ENCODE data around the gene AURKA.

DNA sequence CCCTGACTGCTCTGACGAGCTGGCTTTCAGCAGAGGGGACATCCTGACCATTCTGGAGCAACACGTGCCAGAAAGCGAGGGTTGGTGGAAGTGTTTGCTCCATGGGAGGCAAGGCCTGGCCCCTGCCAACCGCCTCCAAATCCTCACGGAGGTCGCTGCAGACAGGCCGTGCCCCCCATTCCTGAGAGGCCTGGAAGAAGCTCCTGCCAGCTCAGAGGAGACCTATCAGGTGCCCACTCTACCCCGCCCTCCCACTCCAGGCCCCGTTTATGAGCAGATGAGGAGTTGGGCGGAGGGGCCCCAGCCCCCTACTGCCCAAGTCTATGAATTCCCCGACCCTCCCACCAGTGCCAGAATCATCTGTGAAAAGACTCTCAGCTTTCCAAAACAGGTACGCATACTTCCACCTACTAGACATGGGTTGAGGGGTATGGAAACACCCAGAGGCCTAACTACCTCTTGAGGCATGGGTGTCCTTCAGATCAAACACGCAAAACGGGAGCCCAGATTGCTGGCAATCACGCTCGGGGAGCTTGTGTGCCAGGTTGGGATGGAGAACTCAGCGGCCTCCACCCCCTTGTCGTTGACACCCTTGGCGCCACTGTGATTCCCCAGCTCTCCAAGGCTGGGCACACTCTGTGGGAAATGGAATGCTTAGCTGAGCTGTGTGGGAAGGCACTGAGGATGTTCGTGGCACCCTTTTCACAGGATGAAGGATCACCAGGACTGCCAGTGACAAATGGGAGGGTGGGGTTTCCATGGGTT, 45.4 kb upstream of the AURKA start:
- TF ChIP-seq EP300 (IDR thresholded peaks at IDR 0.05; ENCODE audit: borderline replicate concordance in 1 of 2, low read depth in 1 of 2, low read length in 1 of 2) (no peak), NFIC (IDR thresholded peaks at IDR 0.05; ENCODE audit: borderline replicate concordance) (no peak), SIN3A (IDR thresholded peaks at IDR 0.05; ENCODE audit: borderline replicate concordance, low read depth, low read length) (no peak)
- TF ChIP-seq, protein P1, sequence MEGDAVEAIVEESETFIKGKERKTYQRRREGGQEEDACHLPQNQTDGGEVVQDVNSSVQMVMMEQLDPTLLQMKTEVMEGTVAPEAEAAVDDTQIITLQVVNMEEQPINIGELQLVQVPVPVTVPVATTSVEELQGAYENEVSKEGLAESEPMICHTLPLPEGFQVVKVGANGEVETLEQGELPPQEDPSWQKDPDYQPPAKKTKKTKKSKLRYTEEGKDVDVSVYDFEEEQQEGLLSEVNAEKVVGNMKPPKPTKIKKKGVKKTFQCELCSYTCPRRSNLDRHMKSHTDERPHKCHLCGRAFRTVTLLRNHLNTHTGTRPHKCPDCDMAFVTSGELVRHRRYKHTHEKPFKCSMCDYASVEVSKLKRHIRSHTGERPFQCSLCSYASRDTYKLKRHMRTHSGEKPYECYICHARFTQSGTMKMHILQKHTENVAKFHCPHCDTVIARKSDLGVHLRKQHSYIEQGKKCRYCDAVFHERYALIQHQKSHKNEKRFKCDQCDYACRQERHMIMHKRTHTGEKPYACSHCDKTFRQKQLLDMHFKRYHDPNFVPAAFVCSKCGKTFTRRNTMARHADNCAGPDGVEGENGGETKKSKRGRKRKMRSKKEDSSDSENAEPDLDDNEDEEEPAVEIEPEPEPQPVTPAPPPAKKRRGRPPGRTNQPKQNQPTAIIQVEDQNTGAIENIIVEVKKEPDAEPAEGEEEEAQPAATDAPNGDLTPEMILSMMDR (IDR thresholded peaks at IDR 0.05), result no peak
- TF ChIP-seq, protein P2, sequence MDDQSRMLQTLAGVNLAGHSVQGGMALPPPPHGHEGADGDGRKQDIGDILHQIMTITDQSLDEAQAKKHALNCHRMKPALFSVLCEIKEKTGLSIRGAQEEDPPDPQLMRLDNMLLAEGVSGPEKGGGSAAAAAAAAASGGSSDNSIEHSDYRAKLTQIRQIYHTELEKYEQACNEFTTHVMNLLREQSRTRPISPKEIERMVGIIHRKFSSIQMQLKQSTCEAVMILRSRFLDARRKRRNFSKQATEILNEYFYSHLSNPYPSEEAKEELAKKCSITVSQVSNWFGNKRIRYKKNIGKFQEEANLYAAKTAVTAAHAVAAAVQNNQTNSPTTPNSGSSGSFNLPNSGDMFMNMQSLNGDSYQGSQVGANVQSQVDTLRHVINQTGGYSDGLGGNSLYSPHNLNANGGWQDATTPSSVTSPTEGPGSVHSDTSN (IDR thresholded peaks at IDR 0.05), result no peak

Data from SK-N-SH (cell line).